ENCODE measurements around the gene FBN1.

DNA sequence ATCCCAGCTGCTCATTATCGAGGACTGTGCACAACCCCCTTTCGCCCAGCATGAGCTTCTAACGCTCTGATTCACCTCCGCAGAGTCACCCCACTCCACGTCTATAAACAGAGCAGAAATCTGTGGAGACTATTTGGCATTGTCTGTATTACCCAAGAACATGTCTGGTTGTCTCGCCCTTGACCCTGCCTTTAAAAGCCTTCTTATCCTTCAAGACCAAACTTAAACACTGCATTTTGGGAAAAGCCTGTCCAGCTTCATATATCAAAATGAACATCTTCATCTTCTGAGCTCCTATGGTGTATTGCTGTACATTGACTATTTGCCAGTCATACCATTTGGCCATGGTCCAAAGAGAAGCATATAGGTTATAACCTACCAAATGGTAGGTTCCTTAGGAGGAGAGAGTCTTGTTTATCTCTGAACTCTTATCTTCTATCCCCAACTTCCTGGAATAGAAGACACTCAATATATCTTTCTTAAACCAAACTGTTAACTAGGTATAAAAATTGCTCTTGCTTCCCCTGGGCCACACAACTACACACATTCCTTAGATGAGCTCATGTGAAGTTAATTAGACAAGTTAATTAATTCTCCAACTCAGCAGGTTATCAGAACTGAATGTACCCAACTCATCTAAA is 90.1 kb downstream of the FBN1 start:
- TF ChIP-seq, protein P1, sequence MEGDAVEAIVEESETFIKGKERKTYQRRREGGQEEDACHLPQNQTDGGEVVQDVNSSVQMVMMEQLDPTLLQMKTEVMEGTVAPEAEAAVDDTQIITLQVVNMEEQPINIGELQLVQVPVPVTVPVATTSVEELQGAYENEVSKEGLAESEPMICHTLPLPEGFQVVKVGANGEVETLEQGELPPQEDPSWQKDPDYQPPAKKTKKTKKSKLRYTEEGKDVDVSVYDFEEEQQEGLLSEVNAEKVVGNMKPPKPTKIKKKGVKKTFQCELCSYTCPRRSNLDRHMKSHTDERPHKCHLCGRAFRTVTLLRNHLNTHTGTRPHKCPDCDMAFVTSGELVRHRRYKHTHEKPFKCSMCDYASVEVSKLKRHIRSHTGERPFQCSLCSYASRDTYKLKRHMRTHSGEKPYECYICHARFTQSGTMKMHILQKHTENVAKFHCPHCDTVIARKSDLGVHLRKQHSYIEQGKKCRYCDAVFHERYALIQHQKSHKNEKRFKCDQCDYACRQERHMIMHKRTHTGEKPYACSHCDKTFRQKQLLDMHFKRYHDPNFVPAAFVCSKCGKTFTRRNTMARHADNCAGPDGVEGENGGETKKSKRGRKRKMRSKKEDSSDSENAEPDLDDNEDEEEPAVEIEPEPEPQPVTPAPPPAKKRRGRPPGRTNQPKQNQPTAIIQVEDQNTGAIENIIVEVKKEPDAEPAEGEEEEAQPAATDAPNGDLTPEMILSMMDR (IDR thresholded peaks at IDR 0.05) = no peak
- TF ChIP-seq POLR2A (IDR thresholded peaks at IDR 0.05) = no peak

Measured in adrenal gland (tissue), 5 donors.